ENCODE data around the gene ANKRD10.

DNA sequence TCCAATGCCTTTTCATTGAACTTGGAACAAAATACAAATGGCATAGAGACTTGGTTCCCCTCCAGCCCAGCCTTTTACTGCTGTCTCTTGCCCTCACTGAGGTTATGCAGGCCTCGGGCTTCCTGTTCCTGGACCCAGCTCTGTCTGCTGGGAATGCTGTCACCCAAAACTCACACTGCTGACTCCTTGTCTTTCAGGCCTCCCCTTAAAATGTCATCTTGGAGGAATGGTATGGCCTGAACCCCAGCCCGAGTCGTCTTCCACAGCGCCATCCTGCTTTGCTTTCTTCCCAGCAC, 9.7 kb upstream of the ANKRD10 start:
- TF ChIP-seq CTCF (IDR thresholded peaks at IDR 0.05), result no peak
- TF ChIP-seq POLR2A (IDR thresholded peaks at IDR 0.05), result no peak
